ENCODE results near the gene CASK. TPM values are rescaled to one million over a fixed set of nuclear protein-coding genes. Genes with fewer than 3 reads are reported as not detected.

Gene CASK
- total and polyA plus RNA-seq, 2 of the 13 experiments (the other 11 are each of a cell fraction or from before 2014, with no cell fraction given): 14.5 to 16.0 TPM

GRCh38 chrX:41716767-41717473, 206.4 kb downstream of the CASK start:
- H3K79me2 ChIP-seq (ENCODE audit: insufficient read depth, low read length): no peaks in the 10 kb centered on the region
- no TSS peak for BruUV-seq (replicated peaks)
- in situ Hi-C loops (cut with HindIII; ENCODE audit: extremely low pct_ligation_motif_present, low pct_unique_long_range_greater_than_20kb): no loop called here
- H4K20me1 ChIP-seq (ENCODE audit: insufficient read depth, low read length): no peaks in the 10 kb centered on the region
- H3K4me2 ChIP-seq (ENCODE audit: low read depth, low read length): no peak overlapping the region
- intact Hi-C loops (cut with micrococcal nuclease; ENCODE audit: unreplicated experiment): no loop called here
- ChIA-PET POLR2A (no interaction called here), CTCF (ENCODE audit: low intra/inter-chr PET ratio, low total read pairs) (no interaction called here)
- ATAC-seq: no peak
- H3K27ac ChIP-seq (ENCODE audit: extremely low read length, insufficient read depth, low read length): no peak overlapping the region
- no peak for TF ChIP-seq RFX3 (CRISPR knock-in tag; IDR thresholded peaks at IDR 0.05)
- 0 out of 2 replicates have a peak, but pooled peaks have one; percentile 15 for TF ChIP-seq ZBTB33 (CRISPR knock-in tag; IDR thresholded peaks at IDR 0.05)
- no peaks in the 10 kb centered on the region for H3K36me3 ChIP-seq (replicated peaks in 1 of 2; ENCODE audit: control insufficient read depth in 1 of 2, insufficient read depth in 2 of 2, low read length in 2 of 2)
- no peaks in the 10 kb centered on the region for H3K27me3 ChIP-seq (ENCODE audit: control insufficient read depth in 1 of 2, insufficient read depth in 2 of 2, low read length in 2 of 2)
- no peak overlapping the region for H3K9ac ChIP-seq (ENCODE audit: insufficient read depth, low read depth, low read length)
- 93% methylated on average over 11 of the region's 12 CpGs for WGBS (ENCODE audit: low lambda C conversion rate)
- DNase-seq (ENCODE audit: low spot score): no peak
- no peak for FAIRE-seq
- H3K9me3 ChIP-seq (ENCODE audit: low read length): no peaks in the 10 kb centered on the region
- H2AFZ ChIP-seq (ENCODE audit: low read length): no peak overlapping the region
- H3K4me3 ChIP-seq (replicated peaks in 1 of 3; ENCODE audit: insufficient read depth in 1 of 3, low read depth in 2 of 3, low read length in 3 of 3): no peak overlapping the region
- H3K4me1 ChIP-seq (ENCODE audit: insufficient read depth, low read length): no peaks in the 10 kb centered on the region

- ChIA-PET POLR2A (no interaction called here), CTCF (ENCODE audit: low intra/inter-chr PET ratio, low total read pairs) (no interaction called here)
- in situ Hi-C loops (cut with HindIII; ENCODE audit: extremely low pct_ligation_motif_present, low pct_unique_long_range_greater_than_20kb): no loop called here
- H3K27me3 ChIP-seq (ENCODE audit: control insufficient read depth in 1 of 2, insufficient read depth in 2 of 2, low read length in 2 of 2): no peaks in the 10 kb centered on the region
- no peak overlapping the region for H3K9ac ChIP-seq (ENCODE audit: insufficient read depth, low read depth, low read length)
- FAIRE-seq (no peak), DNase-seq (ENCODE audit: low spot score) (no peak), ATAC-seq (no peak)
- H4K20me1 ChIP-seq (ENCODE audit: insufficient read depth, low read length): no peaks in the 10 kb centered on the region
- H3K4me1 ChIP-seq (ENCODE audit: insufficient read depth, low read length): no peaks in the 10 kb centered on the region
- H3K9me3 ChIP-seq (ENCODE audit: low read length): no peaks in the 10 kb centered on the region
- H2AFZ ChIP-seq (ENCODE audit: low read length): no peak overlapping the region
- no peaks in the 10 kb centered on the region for H3K79me2 ChIP-seq (ENCODE audit: insufficient read depth, low read length)
- BruUV-seq (replicated peaks): no TSS peak
- no peak overlapping the region for H3K4me2 ChIP-seq (ENCODE audit: low read depth, low read length)
- no peak overlapping the region for H3K4me3 ChIP-seq (replicated peaks in 1 of 3; ENCODE audit: insufficient read depth in 1 of 3, low read depth in 2 of 3, low read length in 3 of 3)
- 95% methylated on average over 5 of the region's 5 CpGs for WGBS (ENCODE audit: low lambda C conversion rate)
- no peaks in the 10 kb centered on the region for H3K36me3 ChIP-seq (replicated peaks in 1 of 2; ENCODE audit: control insufficient read depth in 1 of 2, insufficient read depth in 2 of 2, low read length in 2 of 2)
- intact Hi-C loops (cut with micrococcal nuclease; ENCODE audit: unreplicated experiment): no loop called here
- no peak overlapping the region for H3K27ac ChIP-seq (ENCODE audit: extremely low read length, insufficient read depth, low read length)
- TF ChIP-seq POLR2A (IDR thresholded peaks at IDR 0.05; ENCODE audit: insufficient read depth in 1 of 2, low read depth in 2 of 2, low read length in 2 of 2) (no peak), E2F2 (CRISPR knock-in tag; IDR thresholded peaks at IDR 0.05; ENCODE audit: borderline replicate concordance) (no peak), ZNF256 (CRISPR knock-in tag; conservative IDR thresholded peaks at IDR 0.05) (no peak), ZBTB20 (CRISPR knock-in tag; IDR thresholded peaks at IDR 0.05; ENCODE audit: borderline replicate concordance, low read depth) (no peak), ZNF550 (CRISPR knock-in tag; IDR thresholded peaks at IDR 0.05; ENCODE audit: borderline replicate concordance) (no peak), NR2F6 (IDR thresholded peaks at IDR 0.05) (no peak), NR2F6 (CRISPR knock-in tag; IDR thresholded peaks at IDR 0.05) (no peak), FIP1L1 (IDR thresholded peaks at IDR 0.05; ENCODE audit: borderline replicate concordance, insufficient read depth, low read depth, low read length) (no peak), ZNF691 (CRISPR knock-in tag; IDR thresholded peaks at IDR 0.05; ENCODE audit: borderline replicate concordance, low read depth) (no peak), GTF2F1 (IDR thresholded peaks at IDR 0.05; ENCODE audit: low read length) (no peak), PLRG1 (conservative IDR thresholded peaks at IDR 0.05) (no peak)
- TF ChIP-seq, protein P1, sequence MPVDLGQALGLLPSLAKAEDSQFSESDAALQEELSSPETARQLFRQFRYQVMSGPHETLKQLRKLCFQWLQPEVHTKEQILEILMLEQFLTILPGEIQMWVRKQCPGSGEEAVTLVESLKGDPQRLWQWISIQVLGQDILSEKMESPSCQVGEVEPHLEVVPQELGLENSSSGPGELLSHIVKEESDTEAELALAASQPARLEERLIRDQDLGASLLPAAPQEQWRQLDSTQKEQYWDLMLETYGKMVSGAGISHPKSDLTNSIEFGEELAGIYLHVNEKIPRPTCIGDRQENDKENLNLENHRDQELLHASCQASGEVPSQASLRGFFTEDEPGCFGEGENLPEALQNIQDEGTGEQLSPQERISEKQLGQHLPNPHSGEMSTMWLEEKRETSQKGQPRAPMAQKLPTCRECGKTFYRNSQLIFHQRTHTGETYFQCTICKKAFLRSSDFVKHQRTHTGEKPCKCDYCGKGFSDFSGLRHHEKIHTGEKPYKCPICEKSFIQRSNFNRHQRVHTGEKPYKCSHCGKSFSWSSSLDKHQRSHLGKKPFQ (CRISPR knock-in tag; IDR thresholded peaks at IDR 0.05; ENCODE audit: insufficient replicate concordance): no peak
These were observed 207.1 kb downstream of the CASK start for GRCh38 chrX:41716222-41716621.

Measured in HepG2 (cell line).